Esophagus squamous epithelium (tissue), 4 donors: ENCODE measurements around the gene SNCAIP.

ENCODE experiments used
- POLR2A ChIP-seq, 4 donors: fragments of 450-650 bp; IDR thresholded peaks; one replicate each; pipeline ENCODE4 v1.6.1; 2017; ENCODE audit warnings: antibody characterized with exemption in 4 of 4, mild to moderate bottlenecking in 4 of 4, moderate library complexity in 3 of 4
- TF ChIP-seq, protein P1 (sequence below), 6 experiments: fragments of 450-650 bp in 4 of 6; fragments of 200-600 bp in 2 of 6; sonication (generic) in 2 of 6; IDR thresholded peaks; one replicate each; pipeline ENCODE4 v1.5.1; 2016 to 2019; ENCODE audit warnings: antibody characterized with exemption in 6 of 6, mild to moderate bottlenecking in 4 of 6, moderate library complexity in 4 of 6

DNA sequence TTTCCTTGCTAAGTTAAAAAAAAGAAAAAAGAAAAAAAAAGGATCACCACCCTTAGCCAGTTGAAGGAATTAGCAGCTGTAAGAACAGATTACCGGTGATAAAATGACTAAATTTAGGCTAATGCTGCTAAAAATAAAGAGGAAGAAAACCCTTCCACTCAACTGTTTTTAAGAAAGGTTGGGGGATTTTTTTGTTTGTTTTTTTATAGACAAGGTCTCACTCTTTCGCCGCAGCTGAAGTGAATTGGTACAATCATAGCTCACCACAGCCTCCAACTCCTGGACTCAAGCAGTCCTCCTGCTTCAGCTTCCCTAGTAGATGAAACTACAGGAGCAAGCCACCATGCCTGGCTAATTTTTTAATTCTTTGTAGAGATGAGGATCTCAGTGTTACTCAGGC, 101.7 kb downstream of the SNCAIP start:
- TF ChIP-seq, protein P1, sequence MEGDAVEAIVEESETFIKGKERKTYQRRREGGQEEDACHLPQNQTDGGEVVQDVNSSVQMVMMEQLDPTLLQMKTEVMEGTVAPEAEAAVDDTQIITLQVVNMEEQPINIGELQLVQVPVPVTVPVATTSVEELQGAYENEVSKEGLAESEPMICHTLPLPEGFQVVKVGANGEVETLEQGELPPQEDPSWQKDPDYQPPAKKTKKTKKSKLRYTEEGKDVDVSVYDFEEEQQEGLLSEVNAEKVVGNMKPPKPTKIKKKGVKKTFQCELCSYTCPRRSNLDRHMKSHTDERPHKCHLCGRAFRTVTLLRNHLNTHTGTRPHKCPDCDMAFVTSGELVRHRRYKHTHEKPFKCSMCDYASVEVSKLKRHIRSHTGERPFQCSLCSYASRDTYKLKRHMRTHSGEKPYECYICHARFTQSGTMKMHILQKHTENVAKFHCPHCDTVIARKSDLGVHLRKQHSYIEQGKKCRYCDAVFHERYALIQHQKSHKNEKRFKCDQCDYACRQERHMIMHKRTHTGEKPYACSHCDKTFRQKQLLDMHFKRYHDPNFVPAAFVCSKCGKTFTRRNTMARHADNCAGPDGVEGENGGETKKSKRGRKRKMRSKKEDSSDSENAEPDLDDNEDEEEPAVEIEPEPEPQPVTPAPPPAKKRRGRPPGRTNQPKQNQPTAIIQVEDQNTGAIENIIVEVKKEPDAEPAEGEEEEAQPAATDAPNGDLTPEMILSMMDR (IDR thresholded peaks at IDR 0.05), result no peak
- no peak for TF ChIP-seq POLR2A (IDR thresholded peaks at IDR 0.05)
